NCI-H2081 (cell line): ENCODE results near the gene RPTOR.

Experiments used
- DNase-seq, 2 experiments: peaks; one replicate each; lab custom pipeline; 2025; lab: John Stamatoyannopoulos, UW

Gene RPTOR

DNA sequence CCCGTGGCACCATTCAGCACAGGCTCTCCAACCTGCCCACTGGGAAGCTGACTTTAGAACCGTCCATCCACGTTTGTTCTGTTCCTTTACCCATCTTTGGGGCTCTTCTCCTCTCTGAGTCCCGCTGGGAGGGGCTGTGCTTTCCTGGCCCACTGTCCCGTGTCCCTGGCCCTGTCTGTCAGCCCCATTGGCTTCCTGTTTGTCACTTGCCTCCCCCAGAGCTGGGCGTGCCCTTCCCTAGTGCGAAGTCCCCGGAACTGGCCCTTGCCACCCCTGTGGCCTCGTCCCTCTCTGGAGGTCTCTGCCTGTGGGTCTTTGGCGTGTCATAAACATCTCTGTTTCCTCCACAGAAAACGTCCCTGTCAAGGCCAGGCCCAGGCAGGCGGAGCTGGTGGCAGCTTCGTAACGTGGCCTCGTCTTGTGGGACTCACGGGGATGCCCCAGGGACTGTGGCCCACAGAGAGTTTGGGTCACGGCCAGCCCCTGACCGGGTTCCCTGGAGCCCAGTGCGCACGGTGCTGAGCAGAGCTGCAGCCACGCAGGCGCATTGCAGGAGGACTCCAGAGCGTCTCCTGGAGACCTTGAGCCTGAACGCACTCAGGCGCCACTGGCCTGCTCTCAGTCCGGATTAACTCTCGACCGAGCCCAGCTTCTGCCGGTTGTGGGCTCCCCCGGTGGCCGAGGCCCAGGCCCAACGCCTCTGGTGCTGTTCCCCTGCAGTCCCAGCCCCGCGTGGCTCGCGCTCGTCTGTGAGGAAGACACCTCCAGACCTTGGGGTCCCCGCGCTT lies 454.3 kb downstream of the RPTOR start:
- DNase-seq, result no peak

DNA sequence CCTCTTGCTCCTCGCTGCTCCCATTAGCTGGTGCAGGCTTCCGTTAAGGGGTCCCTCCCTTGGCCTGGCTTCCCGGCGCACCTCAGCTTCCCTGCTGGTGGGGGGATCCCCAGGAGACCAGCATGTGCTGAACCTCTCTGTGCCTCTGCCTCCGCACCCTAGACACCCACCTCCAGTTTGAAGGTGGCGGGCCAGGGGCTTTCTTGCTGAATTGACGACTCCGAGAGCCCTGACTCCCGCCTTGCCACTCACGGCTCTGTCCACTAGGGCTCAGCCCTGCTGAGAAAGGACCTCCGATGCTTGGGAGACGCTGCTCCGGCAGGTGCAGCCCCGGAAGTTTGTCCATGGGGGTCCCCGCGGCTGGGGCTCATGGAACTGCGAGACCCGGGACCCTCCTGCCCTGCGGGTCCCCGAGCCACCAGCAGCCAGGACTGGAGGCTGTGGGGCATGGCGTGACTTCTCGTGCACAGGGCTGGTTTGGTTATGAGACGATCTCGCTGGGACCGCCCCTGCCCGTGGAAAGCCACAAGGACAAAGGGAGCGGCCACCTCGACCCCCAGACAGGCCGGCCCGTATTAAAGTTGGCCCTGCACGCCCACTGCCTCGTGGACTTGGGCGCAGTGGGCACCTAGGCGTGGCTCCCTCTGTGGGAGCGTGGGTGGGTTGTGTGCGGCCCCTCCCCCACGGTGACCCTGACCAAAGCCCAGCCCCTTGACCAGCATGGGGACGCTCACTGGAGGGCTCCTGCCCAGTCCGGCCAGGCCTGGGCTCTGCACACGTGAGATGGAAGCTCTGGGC lies 455.1 kb downstream of the RPTOR start:
- no peak for DNase-seq

DNA sequence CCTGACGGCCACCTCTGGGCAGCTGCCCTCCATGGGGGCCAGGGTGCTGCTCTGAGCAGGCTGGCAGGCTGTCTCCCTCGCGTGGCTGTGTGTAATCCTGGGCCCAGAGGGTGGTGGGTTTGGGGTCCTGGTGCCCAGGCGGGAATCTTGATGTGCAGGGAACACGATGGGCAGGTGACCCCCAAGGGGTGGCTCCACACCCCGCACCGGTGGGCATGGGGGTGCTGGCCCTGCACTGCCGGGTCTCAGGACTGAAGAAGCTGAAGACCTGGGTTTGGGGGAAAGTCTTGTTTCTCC lies 455.6 kb downstream of the RPTOR start:
- no peak for DNase-seq

DNA sequence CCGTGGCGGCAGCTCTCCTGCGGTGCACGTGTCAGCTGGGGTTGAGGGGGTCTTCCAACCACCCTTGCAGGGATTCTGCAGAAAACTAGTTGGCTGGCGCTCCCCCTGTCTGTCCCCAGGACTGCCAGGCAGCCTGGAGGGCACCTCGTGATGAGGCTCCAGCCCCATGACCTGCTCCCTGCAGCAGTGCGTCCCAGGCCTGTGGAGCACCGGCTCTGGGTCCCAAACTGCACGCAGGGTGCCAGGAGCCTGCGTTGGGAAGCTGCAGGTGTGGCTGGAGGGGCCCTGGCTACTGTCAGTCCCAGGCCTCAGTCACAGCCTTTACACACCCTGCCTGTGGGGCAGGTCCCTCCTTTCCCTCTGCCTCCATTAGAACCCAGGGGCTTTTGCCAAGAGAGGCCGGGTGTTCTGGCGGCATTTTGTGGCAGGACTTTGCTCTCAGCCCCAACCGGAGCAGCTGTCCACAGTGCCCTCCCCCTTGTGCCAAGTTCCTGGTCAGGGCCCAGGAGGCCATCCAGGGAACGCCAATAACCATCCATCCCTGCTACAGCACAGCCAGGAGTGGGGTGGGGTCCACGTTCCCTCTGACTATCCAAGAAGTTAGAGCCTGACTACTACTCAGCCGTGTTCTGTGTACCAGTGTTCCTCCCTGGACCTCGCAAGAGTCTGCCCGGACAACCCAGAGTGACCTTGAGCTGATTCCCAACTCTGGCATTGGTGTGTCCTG lies 456.2 kb downstream of the RPTOR start:
- no peak for DNase-seq

DNA sequence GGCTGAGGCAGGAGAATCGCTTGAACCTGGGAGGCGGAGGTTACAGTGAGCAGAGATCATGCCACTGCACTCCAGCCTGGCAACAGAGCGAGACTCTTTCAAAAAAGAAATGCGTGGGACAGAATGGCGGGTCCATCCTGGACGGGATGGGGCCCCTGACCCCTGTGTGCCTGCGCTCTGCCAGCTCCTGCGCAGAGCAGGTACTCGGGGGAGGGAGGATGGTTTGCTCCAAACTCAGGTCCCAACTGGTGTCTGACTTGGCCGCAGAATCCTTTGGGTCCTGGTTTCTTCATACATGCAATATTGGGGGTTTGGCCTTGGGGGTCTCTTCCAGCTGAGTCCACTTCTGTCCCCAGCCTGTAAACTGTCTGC lies 457.4 kb downstream of the RPTOR start:
- no peak for DNase-seq

DNA sequence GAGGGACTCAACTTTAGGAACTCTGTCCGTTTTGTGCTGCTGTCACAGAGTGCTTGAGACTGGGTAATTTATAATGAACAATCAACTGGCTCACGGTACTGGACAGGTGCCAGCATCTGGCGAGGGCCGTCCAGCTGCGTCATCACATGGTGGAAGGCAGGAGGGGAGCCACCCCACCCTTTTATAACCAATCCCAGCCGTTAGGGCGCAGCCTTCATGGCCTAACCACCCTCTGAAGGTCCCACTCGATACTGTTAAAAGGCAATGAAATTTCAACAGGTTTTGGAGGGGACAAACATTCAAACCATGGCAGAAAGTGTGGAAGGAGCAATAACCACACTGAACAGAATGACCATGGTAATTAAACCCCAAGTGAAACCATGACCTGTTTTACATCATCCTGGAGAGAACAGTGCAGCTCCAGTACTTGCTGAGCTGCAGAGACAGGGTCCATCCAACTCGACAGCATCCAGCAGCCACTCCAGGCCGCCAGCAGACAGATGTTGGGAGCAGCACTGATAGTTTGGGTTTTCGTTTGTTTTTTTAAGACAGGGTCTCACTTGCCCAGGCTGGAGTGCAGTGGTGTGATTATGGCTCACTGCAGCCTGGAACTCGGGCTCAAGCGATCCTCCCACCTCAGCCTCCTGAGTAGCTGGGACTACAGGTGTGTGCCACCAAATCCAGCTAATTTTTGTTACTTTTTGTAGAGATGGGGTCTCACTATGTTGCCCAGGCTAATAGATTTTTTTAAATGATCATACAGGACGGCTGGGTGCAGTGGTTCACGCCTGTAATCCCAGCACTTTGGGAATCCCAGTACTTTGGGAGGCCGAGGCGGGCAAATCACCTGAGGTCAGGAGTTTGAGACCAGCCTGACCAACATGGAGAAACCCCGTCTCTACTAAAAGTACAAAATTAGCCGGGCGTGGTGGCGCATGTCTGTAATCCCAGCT lies 458.0 kb downstream of the RPTOR start:
- DNase-seq, result peak; percentile 41 to 73

DNA sequence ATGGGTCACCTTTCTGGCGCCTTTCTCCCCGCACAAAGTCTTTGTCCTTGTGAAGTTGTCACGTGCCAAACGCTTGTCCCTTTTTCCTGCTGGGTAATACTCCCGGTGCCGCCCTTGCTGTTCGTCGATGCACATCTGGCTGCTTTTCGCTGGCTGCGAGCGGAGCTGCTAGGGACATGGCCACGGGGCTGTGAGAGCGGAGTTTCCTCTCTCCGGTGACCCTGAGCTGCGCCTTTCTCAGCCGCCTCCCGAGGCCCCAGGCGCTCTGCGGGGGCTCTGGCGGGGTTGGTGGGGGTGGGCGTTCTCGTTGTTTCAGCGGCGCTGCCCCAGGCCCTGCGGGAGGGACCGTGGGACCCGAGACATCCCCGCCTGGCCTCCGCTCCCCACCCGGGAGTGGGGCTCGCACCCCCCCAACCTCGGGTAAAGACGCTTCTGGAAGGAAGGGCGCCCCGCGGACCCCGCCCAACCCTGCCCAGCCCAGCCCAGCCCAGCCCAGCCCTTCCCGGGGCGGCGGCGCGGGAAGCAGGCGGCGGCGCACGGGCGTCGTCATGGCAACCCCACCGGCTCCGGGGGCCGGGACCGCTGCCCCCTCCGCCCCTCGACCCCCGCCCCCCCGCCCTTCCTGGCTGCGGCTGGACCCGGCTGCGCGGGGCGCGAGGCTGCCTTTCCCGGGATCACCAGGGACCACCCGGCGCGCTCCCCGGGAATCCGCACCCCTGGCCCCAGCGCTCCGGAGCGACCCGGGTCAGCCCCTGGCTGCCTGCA lies 459.3 kb downstream of the RPTOR start:
- peak in 1 of 2 experiments; percentile 17 for DNase-seq

DNA sequence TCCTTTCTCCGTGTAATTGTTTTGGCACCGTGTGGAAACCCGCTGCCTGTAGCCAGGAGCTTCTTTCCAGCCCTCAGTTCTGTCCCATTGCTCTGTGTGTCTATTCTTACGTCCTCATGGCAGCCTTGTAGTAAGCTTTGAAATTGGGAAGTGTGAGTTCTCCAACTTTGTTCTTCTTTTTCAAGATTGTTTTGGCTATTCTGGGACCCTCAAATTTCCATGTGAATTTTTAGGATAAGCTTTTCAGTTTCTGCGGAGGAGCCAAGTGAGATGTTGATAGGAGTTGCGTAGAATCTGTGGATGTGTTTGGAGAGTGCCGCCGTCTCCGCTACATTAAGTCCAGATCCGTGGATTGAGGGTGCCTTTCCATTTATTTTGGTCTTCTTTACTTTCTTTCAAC lies 462.3 kb downstream of the RPTOR start:
- DNase-seq, result no peak

DNA sequence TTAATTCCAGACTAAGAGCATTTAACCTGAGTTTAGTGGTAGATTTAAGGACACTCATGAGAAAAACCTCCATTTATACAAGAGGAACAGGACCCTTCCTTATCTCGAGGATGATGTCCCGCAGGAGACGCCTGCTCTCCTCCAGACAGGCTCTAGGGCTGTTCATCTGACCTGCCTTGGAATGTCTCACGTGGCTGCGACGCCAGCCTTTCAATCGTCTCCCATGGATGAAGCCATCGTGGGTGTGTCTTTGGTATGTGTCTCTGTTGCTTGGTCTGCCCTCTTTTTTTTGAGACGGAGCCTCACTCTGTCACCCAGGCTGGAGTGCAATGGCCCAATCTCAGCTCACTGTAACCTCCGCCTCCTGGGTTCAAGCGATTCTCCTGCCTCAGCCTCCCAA lies 463.5 kb downstream of the RPTOR start:
- no peak for DNase-seq

DNA sequence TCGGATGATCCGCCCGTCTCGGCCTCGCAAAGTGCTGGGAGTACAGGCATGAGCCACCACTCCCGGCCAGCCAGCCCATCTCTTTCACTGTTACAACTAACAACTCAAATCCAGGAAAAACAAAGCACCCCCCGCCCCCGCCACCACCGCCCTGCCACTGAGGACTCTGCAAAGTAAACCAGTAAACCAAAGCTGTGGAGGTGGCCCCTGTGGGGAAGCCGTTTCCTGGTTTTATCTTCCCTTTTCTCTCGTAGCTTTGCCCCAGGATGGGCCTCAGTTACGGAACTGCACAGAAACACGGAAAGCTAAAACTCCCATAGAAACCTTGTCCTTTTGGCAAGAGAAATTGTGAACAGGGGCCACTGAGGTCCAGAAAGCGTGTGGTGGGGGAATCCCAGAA lies 464.5 kb downstream of the RPTOR start:
- DNase-seq, result no peak

DNA sequence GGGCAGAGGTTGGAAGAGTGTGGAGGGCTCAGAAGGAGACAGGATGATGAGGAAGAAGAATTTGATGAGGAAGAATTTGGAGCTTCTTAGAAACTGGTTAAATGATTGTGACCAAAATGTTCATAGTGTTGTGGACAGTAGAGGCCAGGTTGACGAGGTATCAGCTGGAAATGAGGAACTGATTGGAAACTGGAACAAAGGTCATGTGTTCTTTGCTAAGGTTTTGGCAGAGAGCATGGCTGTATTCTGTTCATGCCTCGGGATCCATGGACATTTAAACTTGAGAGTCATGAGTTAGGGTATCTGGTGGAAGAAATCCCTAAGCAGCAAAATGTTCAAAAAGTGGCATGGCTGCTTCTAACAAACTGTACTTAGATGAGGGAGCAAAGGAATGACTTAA lies 466.3 kb downstream of the RPTOR start:
- no peak for DNase-seq

DNA sequence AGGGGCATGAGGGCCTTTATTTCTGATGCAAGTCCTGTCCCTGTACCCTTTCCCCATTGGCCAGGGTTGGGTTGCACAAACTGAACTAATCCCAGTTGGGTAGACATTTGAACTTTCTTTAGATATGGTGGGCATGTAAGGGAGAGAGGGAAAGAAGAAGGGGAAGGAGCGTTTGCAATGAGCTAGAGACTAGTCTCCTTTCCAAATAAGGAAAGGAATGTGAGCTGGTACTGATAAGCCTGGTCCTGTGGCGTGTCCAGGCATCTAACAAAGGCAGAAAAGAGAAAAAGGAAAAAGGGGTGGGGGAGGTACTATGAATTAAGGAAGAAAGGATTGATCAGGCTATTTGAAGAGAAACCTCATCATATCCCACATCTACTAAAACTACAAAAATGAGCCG lies 467.3 kb downstream of the RPTOR start:
- no peak for DNase-seq

DNA sequence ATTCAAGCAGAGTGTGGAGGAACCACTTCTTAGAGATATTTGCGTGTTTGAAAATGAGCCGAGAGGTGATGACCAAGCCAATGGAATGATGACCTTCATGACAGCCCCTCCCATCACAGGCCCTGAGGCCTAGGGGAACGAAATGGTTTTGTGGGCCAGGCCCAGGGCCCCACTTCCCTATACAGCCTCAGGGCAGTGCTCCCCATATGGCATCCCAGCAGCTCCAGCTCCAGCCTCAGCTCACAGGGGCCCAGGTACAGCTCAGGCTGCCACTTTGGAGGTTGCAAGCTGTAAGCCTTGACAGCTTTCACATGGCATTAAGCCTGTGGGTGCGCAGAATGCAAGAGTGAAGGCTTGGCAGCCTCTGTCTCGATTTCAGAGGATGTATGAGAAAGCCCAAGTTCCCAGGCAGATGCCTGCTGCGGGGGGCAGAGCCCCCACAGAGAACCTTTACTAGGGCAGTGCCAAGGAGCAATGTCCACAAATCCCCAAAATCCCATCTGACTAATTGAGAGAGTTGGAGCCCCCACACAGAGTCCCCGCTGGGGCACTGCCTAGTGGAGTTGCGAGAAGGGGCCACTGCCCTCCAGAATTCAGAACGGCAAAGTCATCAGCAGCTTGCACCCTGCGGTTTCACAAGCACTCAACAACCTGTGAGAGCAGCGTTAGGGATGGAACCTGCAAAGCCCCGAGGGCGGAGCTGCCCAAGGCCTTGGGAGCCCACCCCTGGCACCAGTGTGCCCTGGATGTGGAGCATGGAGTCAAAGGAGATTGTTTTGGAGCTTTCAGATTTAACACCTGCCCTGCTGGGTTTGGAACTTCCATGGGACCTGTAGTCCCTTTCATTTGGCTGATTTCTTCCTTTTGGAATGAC lies 468.2 kb downstream of the RPTOR start:
- DNase-seq, result no peak

DNA sequence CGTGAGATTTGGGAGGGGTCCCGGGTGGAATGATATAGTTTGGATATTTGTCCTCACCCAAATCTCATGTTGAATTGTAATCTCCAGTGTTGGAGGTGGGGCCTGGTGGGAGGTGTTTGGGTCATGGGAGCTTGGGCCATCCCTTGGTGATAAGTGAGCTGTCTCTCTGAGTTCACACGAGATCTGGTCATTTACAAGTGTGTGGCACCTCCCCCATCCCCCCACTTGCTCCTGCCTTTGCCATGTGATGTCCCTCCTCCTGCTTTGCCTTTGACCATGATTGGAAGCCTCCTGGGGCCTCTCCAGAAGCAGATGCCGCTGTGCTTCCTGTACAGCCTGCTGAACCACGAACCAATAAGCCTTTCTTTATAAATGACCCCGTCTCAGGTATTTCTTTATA lies 469.0 kb downstream of the RPTOR start:
- DNase-seq, result no peak

DNA sequence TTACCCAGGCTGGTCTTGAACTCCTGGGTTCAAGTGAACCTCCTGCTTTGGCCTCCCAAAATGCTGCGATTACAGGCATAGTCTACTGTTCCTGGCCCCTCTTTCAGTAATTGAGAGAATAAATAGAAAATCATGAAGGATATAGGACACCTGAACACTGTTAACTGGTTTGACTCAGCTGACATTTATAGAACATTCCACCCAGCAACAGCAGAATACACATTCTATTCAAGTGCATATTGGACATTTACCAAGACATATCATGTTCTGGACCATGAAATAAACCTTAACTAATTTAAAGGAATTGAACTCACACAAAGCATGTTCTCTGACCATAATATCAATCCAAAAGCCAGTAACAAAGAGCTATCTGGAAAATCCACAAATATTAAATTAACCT lies 470.5 kb downstream of the RPTOR start:
- no peak for DNase-seq
